ENCODE results near the gene OLFM2. TPM values are rescaled to one million over a fixed set of nuclear protein-coding genes. Genes with fewer than 3 reads are reported as not detected.

The OLFM2 gene
- total RNA-seq, 1 experiment from 2014 or later: 75.6 TPM

GRCh38 chr19:9854282-9854846, 82.0 kb downstream of the OLFM2 start:
- H3K9me3 Mint-ChIP-seq: no peaks in the 10 kb centered on the region
- DNase-seq: no peak
- peaks cover 21 to 55% (median 42%) of the 10 kb centered on the region in 3 experiments; a peak in 6 of 7 replicates for H3K36me3 Mint-ChIP-seq (ENCODE audit: insufficient read depth in 1 of 3, low read depth in 3 of 3)
- Histone ChIP-seq H3K9ac (ENCODE audit: extremely low read depth, insufficient read length, low read length) (no peak overlapping the region), H2BK120ac (ENCODE audit: low read depth, low read length, poor library complexity, severe bottlenecking) (no peak overlapping the region), H4K20me1 (ENCODE audit: control insufficient read depth, insufficient read depth, insufficient read length) (peaks cover 2% of the 10 kb centered on the region), H3K27ac (ENCODE audit: insufficient read length, low read depth, low read length) (no peak overlapping the region), H2BK15ac (ENCODE audit: low read depth, low read length) (no peak overlapping the region), H3K27me3 (ENCODE audit: insufficient read depth, low read length) (no peaks in the 10 kb centered on the region), H3K56ac (ENCODE audit: insufficient read length, low read depth, low read length) (no peak overlapping the region), H3K23me2 (ENCODE audit: insufficient read length, low read depth, low read length, poor library complexity, severe bottlenecking) (no peaks in the 10 kb centered on the region), H2BK12ac (ENCODE audit: insufficient read length, low read depth, low read length) (no peak overlapping the region), H4K5ac (ENCODE audit: insufficient read length, low read depth, low read length) (no peak overlapping the region), H2AK5ac (ENCODE audit: insufficient read length, low read length) (no peak overlapping the region), H3K23ac (ENCODE audit: insufficient read length, low read depth, low read length) (no peak overlapping the region), H3K4me2 (ENCODE audit: insufficient read depth, insufficient read length, low read length) (no peak overlapping the region), H3K18ac (ENCODE audit: insufficient read length, low read depth, low read length) (no peak overlapping the region), H3T11ph (ENCODE audit: low read length) (no peak overlapping the region), H3K79me1 (ENCODE audit: insufficient read depth, low read depth, low read length, poor library complexity, severe bottlenecking) (no peaks in the 10 kb centered on the region), H4K8ac (replicated peaks; ENCODE audit: insufficient read length, low read depth, low read length) (no peak overlapping the region), H2BK20ac (ENCODE audit: low read depth, low read length, poor library complexity, severe bottlenecking) (no peak overlapping the region), H2BK5ac (ENCODE audit: insufficient read length, low read length) (no peak overlapping the region), H3K14ac (ENCODE audit: insufficient read depth, low read length) (no peak overlapping the region), H3K4me1 (ENCODE audit: insufficient read depth, low read length) (no peaks in the 10 kb centered on the region; the same call in 1 of the 2 replicates), H3K79me2 (ENCODE audit: insufficient read depth, low read length) (no peaks in the 10 kb centered on the region), H3K4ac (ENCODE audit: low read depth, low read length) (no peak overlapping the region), H2AFZ (ENCODE audit: low read length) (no peak overlapping the region), H3K9me3 (ENCODE audit: control insufficient read depth, low read depth, low read length) (no peaks in the 10 kb centered on the region), H4K91ac (ENCODE audit: insufficient read length, low read depth, low read length) (no peak overlapping the region)
- peak overlapping the region in 1 of 3 experiments; percentile 33; a peak in 1 of 7 replicates for H3K27ac Mint-ChIP-seq
- no peak overlapping the region for H3K4me3 Mint-ChIP-seq
- WGBS (ENCODE audit: extremely low coverage, insufficient read length, low lambda C conversion rate): no CpG with 5 or more reads among the region's 38 CpGs
- H3K27me3 Mint-ChIP-seq (ENCODE audit: low read depth): no peaks in the 10 kb centered on the region
- peaks cover 10 to 25% of the 10 kb centered on the region in 2 experiments for H3K4me1 Mint-ChIP-seq
- TF ChIP-seq CTCF (conservative IDR thresholded peaks at IDR 0.05): no peak
